ENCODE data around the gene CHAC2. TPM values are rescaled to one million over a fixed set of nuclear protein-coding genes. Genes with fewer than 3 reads are reported as not detected.

The CHAC2 gene
- total and polyA plus RNA-seq, 2 of the 4 experiments (the other 2 are of a cell fraction): 2.4 to 3.9 TPM

DNA sequence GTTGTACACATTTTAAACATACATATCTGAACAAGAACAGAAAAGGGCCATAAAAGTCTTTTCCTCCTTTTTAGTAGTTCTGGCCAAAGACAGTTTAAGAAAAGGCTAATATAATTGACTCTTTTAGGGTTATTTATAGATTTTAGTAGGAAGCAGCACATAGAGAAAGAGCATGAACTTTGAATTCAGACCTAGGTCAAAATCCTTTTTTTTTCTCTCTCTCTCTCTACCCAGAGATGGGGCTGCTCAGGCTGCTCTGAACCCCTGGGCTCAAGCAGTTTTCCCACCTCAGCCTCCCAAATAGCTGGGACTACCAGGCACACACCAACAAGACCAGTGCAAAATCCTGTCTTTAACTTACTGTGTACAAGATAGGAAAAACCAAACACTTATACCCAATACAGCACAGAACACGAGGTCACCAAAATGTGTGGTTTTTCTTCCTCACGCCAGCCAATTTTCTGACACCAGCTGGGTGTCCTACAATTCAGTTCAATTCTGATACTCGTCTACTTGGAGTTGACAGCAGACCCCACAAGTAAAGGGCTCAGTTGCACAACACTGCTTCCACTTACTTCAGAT, 51.3 kb downstream of the CHAC2 start:
- Histone ChIP-seq H4K20me1 (ENCODE audit: insufficient read depth, low read length) (no peaks in the 10 kb centered on the region), H3K4me2 (ENCODE audit: low read depth, low read length) (no peak overlapping the region), H3K14ac (replicated peaks; ENCODE audit: low read depth, low read length) (no peak overlapping the region), H2AK9ac (replicated peaks; ENCODE audit: low read depth, low read length, poor library complexity) (peak overlapping the region; percentile 37), H3K27me3 (ENCODE audit: control insufficient read depth, insufficient read depth, low read length) (no peaks in the 10 kb centered on the region), H3K9me1 (ENCODE audit: insufficient read depth, low read length) (peaks cover 7% of the 10 kb centered on the region), H3K9me3 (ENCODE audit: control insufficient read depth, insufficient read depth, low read length) (no peaks in the 10 kb centered on the region), H3K4ac (ENCODE audit: low read depth, low read length) (no peak overlapping the region), H3K27ac (ENCODE audit: insufficient read depth, low read length) (no peak overlapping the region), H2BK15ac (ENCODE audit: low read depth, low read length) (no peak overlapping the region), H3K36me3 (ENCODE audit: control insufficient read depth, insufficient read depth, low read length) (peaks cover 16% of the 10 kb centered on the region), H2BK120ac (ENCODE audit: low read depth, low read length) (no peak overlapping the region), H3K9ac (ENCODE audit: low read depth, low read length) (no peak overlapping the region), H2BK20ac (ENCODE audit: low read depth, low read length) (no peak overlapping the region), H3K56ac (ENCODE audit: extremely low read depth, insufficient read depth, low read length) (no peak overlapping the region), H2AK5ac (ENCODE audit: low read depth, low read length) (no peak overlapping the region), H2BK5ac (ENCODE audit: low read depth, low read length, poor library complexity, severe bottlenecking) (no peak overlapping the region), H4K91ac (ENCODE audit: insufficient read depth, low read depth, low read length) (no peak overlapping the region), H3K4me3 (ENCODE audit: insufficient read depth, low read depth, low read length) (no peak overlapping the region), H4K8ac (ENCODE audit: low read depth in 2 of 2, low read length in 2 of 2) (no peak overlapping the region), H2AFZ (replicated peaks; ENCODE audit: low read length, poor library complexity) (no peak overlapping the region), H3K18ac (ENCODE audit: low read depth, low read length) (no peak overlapping the region), H3K23ac (ENCODE audit: low read depth, low read length) (no peak overlapping the region), H3K79me1 (ENCODE audit: low read depth in 1 of 2, low read length in 2 of 2) (peaks cover 0 to 8% of the 10 kb centered on the region in 2 experiments; a peak in 2 of 4 replicates), H3K4me1 (ENCODE audit: control insufficient read depth, insufficient read depth, low read length) (no peaks in the 10 kb centered on the region), H4K5ac (ENCODE audit: low read depth, low read length) (no peak overlapping the region)
- BruUV-seq (replicated peaks): no TSS peak
- DNase-seq (no peak), ATAC-seq (ENCODE audit: low read depth) (no peak)
- dilution Hi-C loops (cut with HindIII; ENCODE audit: low sequenced_read_pairs, unreplicated experiment): no loop called here
- intact Hi-C loops (cut with micrococcal nuclease): no loop called here
- WGBS, 2 experiments (ENCODE audit: extremely low coverage in 2 of 2, insufficient read length in 1 of 2): 88% methylated on average over 2 of the region's 3 CpGs; no CpG with 5 or more reads in 1 of the 2 experiments
- in situ Hi-C loops (cut with MboI; ENCODE audit: low sequenced_read_pairs): no loop called here
- CTCF ChIA-PET: no interaction called here
- TF ChIP-seq MXI1 (IDR thresholded peaks at IDR 0.05; ENCODE audit: borderline replicate concordance, low read depth, low read length) (no peak), BHLHE40 (IDR thresholded peaks at IDR 0.05; ENCODE audit: low read depth, low read length) (no peak), RCOR1 (IDR thresholded peaks at IDR 0.05; ENCODE audit: insufficient replicate concordance, low read length) (no peak), RAD21 (IDR thresholded peaks at IDR 0.05; ENCODE audit: low read length) (no peak), RFX5 (IDR thresholded peaks at IDR 0.05; ENCODE audit: low read depth, low read length) (no peak), CEBPB (IDR thresholded peaks at IDR 0.05; ENCODE audit: low read depth, low read length) (no peak), CHD1 (IDR thresholded peaks at IDR 0.05; ENCODE audit: low read depth, low read length) (no peak), MAFK (IDR thresholded peaks at IDR 0.05; ENCODE audit: low read depth, low read length) (no peak)
- POLR2A ChIA-PET (ENCODE audit: unreplicated experiment): no interaction called here

Data from IMR-90 (cell line).